GM12878 (cell line): Measurements from ENCODE around the gene REPS2.

Experiments
- HDGF ChIP-seq: fragments of 450-650 bp; IDR thresholded peaks from 2 replicates; pipeline ENCODE4 v1.6.1; 2016; ENCODE audit warnings: antibody characterized with exemption
- POLR2A ChIP-seq: IDR thresholded peaks from 2 replicates; pipeline ENCODE4 v1.6.1; 2011; ENCODE audit warnings: low read depth, mild to moderate bottlenecking, low read length
- POLR2AphosphoS2 ChIP-seq: IDR thresholded peaks from 2 replicates; pipeline ENCODE4 v1.6.1; 2011; ENCODE audit warnings: low read depth, mild to moderate bottlenecking, low read length, improper control_type of control experiment, moderate library complexity
- RCOR1 ChIP-seq: conservative IDR thresholded peaks from 2 replicates; pipeline ENCODE4 v1.6.1; 2012; ENCODE audit warnings: low read depth, low read length, improper control_type of control experiment
- SP1 ChIP-seq: IDR thresholded peaks from one replicate; pipeline ENCODE4 v1.6.1; 2011; ENCODE audit warnings: low read depth, low read length
- TF ChIP-seq, protein P1 (sequence below), 3 experiments: IDR thresholded peaks in 2 of 3; conservative IDR thresholded peaks in 1 of 3; 2 replicates each; pipeline ENCODE4 v1.5.1; 2011; ENCODE audit warnings: low read depth in 3 of 3, low read length in 3 of 3, mild to moderate bottlenecking in 3 of 3, control low read depth in 2 of 3, moderate library complexity in 2 of 3, inconsistent platforms in 1 of 3, mixed read lengths in 1 of 3; ENCODE audit not compliant: control insufficient read depth in 2 of 3, insufficient read depth in 1 of 3; ENCODE audit errors: extremely low read depth in 1 of 3

GRCh38 chrX:17174671-17175070 lies 228.2 kb downstream of the REPS2 start:
- TF ChIP-seq SP1 = no peak
- TF ChIP-seq, protein P1, sequence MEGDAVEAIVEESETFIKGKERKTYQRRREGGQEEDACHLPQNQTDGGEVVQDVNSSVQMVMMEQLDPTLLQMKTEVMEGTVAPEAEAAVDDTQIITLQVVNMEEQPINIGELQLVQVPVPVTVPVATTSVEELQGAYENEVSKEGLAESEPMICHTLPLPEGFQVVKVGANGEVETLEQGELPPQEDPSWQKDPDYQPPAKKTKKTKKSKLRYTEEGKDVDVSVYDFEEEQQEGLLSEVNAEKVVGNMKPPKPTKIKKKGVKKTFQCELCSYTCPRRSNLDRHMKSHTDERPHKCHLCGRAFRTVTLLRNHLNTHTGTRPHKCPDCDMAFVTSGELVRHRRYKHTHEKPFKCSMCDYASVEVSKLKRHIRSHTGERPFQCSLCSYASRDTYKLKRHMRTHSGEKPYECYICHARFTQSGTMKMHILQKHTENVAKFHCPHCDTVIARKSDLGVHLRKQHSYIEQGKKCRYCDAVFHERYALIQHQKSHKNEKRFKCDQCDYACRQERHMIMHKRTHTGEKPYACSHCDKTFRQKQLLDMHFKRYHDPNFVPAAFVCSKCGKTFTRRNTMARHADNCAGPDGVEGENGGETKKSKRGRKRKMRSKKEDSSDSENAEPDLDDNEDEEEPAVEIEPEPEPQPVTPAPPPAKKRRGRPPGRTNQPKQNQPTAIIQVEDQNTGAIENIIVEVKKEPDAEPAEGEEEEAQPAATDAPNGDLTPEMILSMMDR (IDR thresholded peaks at IDR 0.05 in 2 of 3, conservative IDR thresholded peaks at IDR 0.05 in 1 of 3; ENCODE audit: control insufficient read depth in 2 of 3, extremely low read depth in 1 of 3, insufficient read depth in 1 of 3, low read depth in 3 of 3, low read length in 3 of 3) = no peak
- no peak for TF ChIP-seq POLR2AphosphoS2
- TF ChIP-seq POLR2A = no peak
- TF ChIP-seq HDGF = no peak
- no peak for TF ChIP-seq RCOR1
